ENCODE results near the gene METTL21C. TPM values are rescaled to one million over a fixed set of nuclear protein-coding genes. Genes with fewer than 3 reads are reported as not detected.

METTL21C gene
- total RNA-seq, 4 donors from 2014 or later = not detected

DNA sequence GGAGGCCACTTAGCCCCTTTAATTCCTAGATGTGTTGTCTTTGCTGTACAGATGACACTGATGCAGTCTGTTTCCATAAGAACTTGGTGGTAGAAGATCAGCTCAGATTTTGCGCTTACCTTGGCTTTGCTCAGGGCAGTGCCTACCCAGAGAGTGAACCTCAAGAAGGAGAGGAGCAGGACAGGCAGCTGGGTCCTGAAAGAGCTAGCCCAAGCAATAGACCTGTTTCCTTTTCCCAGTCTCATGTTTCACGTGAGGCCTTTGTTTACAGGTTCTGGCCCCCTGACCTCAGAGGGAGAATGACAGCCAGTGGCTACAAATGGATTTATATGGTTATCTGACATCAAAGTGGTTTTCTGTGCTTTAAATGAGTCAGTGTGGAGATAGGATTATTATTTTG is 40.1 kb downstream of the METTL21C start:
- no peak overlapping the region for H3K4me3 ChIP-seq
- no peak for DNase-seq (ENCODE audit: extremely low spot score)
- no peak for TF ChIP-seq POLR2AphosphoS5 (IDR thresholded peaks at IDR 0.05)
- TF ChIP-seq, protein P1, sequence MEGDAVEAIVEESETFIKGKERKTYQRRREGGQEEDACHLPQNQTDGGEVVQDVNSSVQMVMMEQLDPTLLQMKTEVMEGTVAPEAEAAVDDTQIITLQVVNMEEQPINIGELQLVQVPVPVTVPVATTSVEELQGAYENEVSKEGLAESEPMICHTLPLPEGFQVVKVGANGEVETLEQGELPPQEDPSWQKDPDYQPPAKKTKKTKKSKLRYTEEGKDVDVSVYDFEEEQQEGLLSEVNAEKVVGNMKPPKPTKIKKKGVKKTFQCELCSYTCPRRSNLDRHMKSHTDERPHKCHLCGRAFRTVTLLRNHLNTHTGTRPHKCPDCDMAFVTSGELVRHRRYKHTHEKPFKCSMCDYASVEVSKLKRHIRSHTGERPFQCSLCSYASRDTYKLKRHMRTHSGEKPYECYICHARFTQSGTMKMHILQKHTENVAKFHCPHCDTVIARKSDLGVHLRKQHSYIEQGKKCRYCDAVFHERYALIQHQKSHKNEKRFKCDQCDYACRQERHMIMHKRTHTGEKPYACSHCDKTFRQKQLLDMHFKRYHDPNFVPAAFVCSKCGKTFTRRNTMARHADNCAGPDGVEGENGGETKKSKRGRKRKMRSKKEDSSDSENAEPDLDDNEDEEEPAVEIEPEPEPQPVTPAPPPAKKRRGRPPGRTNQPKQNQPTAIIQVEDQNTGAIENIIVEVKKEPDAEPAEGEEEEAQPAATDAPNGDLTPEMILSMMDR (IDR thresholded peaks at IDR 0.05) = no peak
- TF ChIP-seq POLR2A (IDR thresholded peaks at IDR 0.05; ENCODE audit: low read depth) = no peak
- no peak overlapping the region for H3K27ac ChIP-seq (replicated peaks in 1 of 4)
- peaks cover 0 to 3% (median 0%) of the 10 kb centered on the region in 4 donors for H3K9me3 ChIP-seq
- WGBS = 95% methylated on average over 2 of the region's 2 CpGs
- H3K36me3 ChIP-seq = peaks cover 17 to 79% (median 46%) of the 10 kb centered on the region in 4 donors
- no peaks in the 10 kb centered on the region for H3K4me1 ChIP-seq
- intact Hi-C loops (cut with DNase I) = no loop called here
- H3K27me3 ChIP-seq = no peaks in the 10 kb centered on the region

DNA sequence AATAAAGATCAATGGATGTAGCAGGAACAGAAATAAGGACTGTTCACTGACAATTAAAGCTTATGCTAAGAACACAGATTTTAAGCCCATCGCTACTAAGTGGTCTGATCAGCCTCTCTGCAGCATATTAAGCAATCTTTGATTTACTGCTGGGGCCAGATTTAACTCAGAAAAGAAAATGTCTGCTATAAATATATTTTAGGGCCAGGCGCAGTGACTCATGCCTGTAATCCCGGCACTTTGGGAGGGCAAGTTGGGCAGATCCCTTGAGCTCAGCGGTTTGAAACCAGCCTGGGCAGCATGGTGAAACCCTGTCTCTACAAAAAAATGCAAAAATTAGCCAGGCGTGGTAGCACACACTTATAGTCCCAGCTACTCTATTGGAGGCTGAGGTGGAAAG is 43.0 kb downstream of the METTL21C start:
- Histone ChIP-seq H3K27ac (replicated peaks in 1 of 4) (no peak overlapping the region), H3K27me3 (no peaks in the 10 kb centered on the region), H3K4me1 (no peaks in the 10 kb centered on the region), H3K4me3 (no peak overlapping the region), H3K36me3 (peaks cover 13 to 82% (median 49%) of the 10 kb centered on the region in 4 donors), H3K9me3 (no peaks in the 10 kb centered on the region)
- intact Hi-C loops (cut with DNase I) = no loop called here
- no peak for DNase-seq (ENCODE audit: extremely low spot score)
- WGBS = 94% methylated on average over 5 of the region's 5 CpGs
- TF ChIP-seq, protein P1 (IDR thresholded peaks at IDR 0.05) = no peak
- TF ChIP-seq EP300 (IDR thresholded peaks at IDR 0.05) (no peak), POLR2A (IDR thresholded peaks at IDR 0.05; ENCODE audit: low read depth) (no peak), POLR2AphosphoS5 (IDR thresholded peaks at IDR 0.05) (no peak)

DNA sequence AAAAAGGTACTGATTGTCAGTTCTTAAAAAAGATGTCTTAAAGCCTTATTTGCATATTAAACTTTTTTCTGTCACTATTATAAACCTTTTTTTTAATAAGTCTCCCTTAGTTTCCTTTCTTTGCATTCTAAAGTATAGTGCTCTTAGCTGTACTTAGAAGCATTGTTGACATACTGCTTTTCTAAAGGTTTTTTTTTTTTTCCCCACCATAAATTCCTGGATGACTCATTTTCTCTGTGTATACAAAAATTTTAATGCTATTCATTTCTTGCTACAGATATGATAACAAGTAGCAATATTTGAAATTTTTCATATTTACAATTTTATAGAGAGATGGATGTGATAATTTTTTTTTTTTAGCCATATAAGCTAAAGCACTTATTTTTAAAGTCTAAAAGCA is 43.5 kb downstream of the METTL21C start:
- Histone ChIP-seq H3K27me3 (no peaks in the 10 kb centered on the region), H3K36me3 (peaks cover 18 to 85% (median 51%) of the 10 kb centered on the region in 4 donors), H3K4me3 (no peak overlapping the region), H3K27ac (replicated peaks in 1 of 4) (no peak overlapping the region), H3K9me3 (no peaks in the 10 kb centered on the region), H3K4me1 (no peaks in the 10 kb centered on the region)
- no peak for DNase-seq (ENCODE audit: extremely low spot score)
- TF ChIP-seq, protein P1 (IDR thresholded peaks at IDR 0.05) = no peak
- no peak for TF ChIP-seq POLR2AphosphoS5 (IDR thresholded peaks at IDR 0.05)
- intact Hi-C loops (cut with DNase I) = no loop called here

DNA sequence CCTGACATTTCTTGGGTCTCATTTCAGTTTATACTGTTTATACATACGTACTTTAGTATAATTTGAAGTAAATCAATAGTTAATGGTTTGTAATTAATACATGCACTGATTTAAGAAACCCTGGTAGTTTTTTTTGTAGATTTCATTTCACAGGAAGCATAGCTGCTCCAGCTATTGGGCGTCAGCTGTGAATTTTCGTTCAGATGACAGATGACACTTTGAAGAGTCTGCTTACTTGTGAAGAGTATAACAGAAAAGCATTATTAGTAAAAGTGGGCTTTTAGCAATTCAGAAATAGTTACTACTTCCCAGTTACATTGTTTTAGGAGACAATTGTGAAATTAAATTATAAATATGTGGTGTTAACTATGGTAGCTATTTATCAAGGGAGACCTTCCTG is 44.4 kb downstream of the METTL21C start:
- Histone ChIP-seq H3K27me3 (no peaks in the 10 kb centered on the region), H3K27ac (replicated peaks in 1 of 4) (no peak overlapping the region), H3K4me3 (no peak overlapping the region), H3K36me3 (peaks cover 16 to 85% (median 53%) of the 10 kb centered on the region in 4 donors), H3K9me3 (no peaks in the 10 kb centered on the region), H3K4me1 (no peaks in the 10 kb centered on the region)
- DNase-seq (ENCODE audit: extremely low spot score) = no peak
- intact Hi-C loops (cut with DNase I) = no loop called here
- TF ChIP-seq, protein P1 (IDR thresholded peaks at IDR 0.05) = no peak
- TF ChIP-seq POLR2A (IDR thresholded peaks at IDR 0.05; ENCODE audit: low read depth) (no peak), POLR2AphosphoS5 (IDR thresholded peaks at IDR 0.05) (no peak), EP300 (IDR thresholded peaks at IDR 0.05) (no peak)
- WGBS = 90% methylated on average over 3 of the region's 3 CpGs

DNA sequence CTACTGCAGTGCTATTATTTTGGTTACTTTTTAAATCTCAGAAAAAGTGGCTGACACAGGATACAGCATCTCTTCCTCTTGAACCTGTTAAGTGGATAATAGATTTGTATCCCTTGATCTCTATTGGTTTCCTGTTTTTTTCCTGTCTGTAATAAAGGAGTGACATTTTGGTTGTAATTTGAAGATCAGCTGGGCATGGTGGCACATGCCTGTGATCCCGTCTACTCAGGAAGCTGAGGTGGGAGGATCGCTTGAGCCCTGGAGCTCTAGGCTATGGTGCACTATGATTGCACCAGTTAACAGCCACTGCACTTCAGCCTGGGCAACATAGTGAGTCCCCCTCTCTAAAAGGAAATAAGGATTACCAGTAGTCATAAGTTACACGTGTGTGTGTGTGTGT is 46.8 kb downstream of the METTL21C start:
- Histone ChIP-seq H3K4me3 (no peak overlapping the region), H3K36me3 (peaks cover 27 to 96% (median 61%) of the 10 kb centered on the region in 4 donors), H3K9me3 (no peaks in the 10 kb centered on the region), H3K27me3 (no peaks in the 10 kb centered on the region), H3K27ac (replicated peaks in 1 of 4) (no peak overlapping the region), H3K4me1 (no peaks in the 10 kb centered on the region)
- TF ChIP-seq POLR2A (IDR thresholded peaks at IDR 0.05; ENCODE audit: low read depth) (no peak), EP300 (IDR thresholded peaks at IDR 0.05) (no peak), POLR2AphosphoS5 (IDR thresholded peaks at IDR 0.05) (no peak)
- TF ChIP-seq, protein P1 (IDR thresholded peaks at IDR 0.05) = no peak
- WGBS = 77% methylated on average over 3 of the region's 3 CpGs
- intact Hi-C loops (cut with DNase I) = no loop called here
- no peak for DNase-seq (ENCODE audit: extremely low spot score)

Data from esophagus muscularis mucosa (tissue), 4 donors.